Lower lobe of right lung (tissue), 2 donors: ENCODE measurements around the gene SPATA18. TPM values are rescaled to one million over a fixed set of nuclear protein-coding genes. Genes with fewer than 3 reads are reported as not detected.

Experiments used
- ATAC-seq, 2 donors: fragments of 200-7000 bp; cut with Tn5 transposase; one replicate each; pipeline ENCODE4 v1.9.1; 2020 to 2022; ENCODE audit warnings: mild to moderate bottlenecking in 2 of 2, moderate library complexity in 2 of 2
- DNase-seq: peaks from one replicate; pipeline ENCODE4 v3.0.0-alpha.2; 2020
- H3K27ac ChIP-seq: fragments of 200-600 bp; one replicate; pipeline ENCODE4 v1.8.0; 2022
- H3K27me3 ChIP-seq: fragments of 200-600 bp; one replicate; pipeline ENCODE4 v1.8.0; 2022; ENCODE audit warnings: low read depth
- H3K36me3 ChIP-seq: fragments of 200-600 bp; one replicate; pipeline ENCODE4 v1.8.0; 2022; ENCODE audit warnings: mild to moderate bottlenecking
- H3K4me1 ChIP-seq: fragments of 200-600 bp; one replicate; pipeline ENCODE4 v1.8.0; 2022
- H3K4me3 ChIP-seq: fragments of 200-600 bp; one replicate; pipeline ENCODE4 v1.8.0; 2022; ENCODE audit warnings: mild to moderate bottlenecking
- H3K9me3 ChIP-seq: fragments of 200-600 bp; one replicate; pipeline ENCODE4 v1.8.0; 2022
- CTCF ChIP-seq: fragments of 200-600 bp; IDR thresholded peaks from one replicate; pipeline ENCODE4 v1.8.0; 2022; ENCODE audit warnings: antibody characterized with exemption, mild to moderate bottlenecking
- intact Hi-C: fragments of 100-400 bp; cut with DNase I; formaldehyde crosslinking; loops from one replicate; pipeline ENCODE4 v1.11.0; 2022
- total RNA-seq: library from RNA; stranded (reverse); fragmentation: NEBNext Ultra II Directional; extraction: Animal tissue kit (Norgen Biotek cat#: 25700); gene quantifications from one replicate; pipeline ENCODE4 v1.2.1, GENCODE V29; 2021
- donor health status: DM: no; HTN: yes; CAD: no; lungs with severe emphysema.

The SPATA18 gene
- total RNA-seq, 1 donor from 2014 or later = 24.7 TPM

- Histone ChIP-seq H3K36me3 (peaks cover 21% of the 10 kb centered on the region), H3K27me3 (no peaks in the 10 kb centered on the region), H3K9me3 (no peaks in the 10 kb centered on the region), H3K27ac (no peak within 1 kb of the TSS), H3K4me3 (no peak within 1 kb of the TSS), H3K4me1 (no peaks in the 10 kb centered on the region)
- no peak for TF ChIP-seq CTCF
- ATAC-seq (no peak), DNase-seq (no peak)
- intact Hi-C loops = no loop called here
Observed at GRCh38 chr4:52019936-52020657, 31.0 kb upstream of the SPATA18 start, which contains the start of gene LRRC66. Gene LRRC66 (minus strand): TSS chr4:52020363. CDS start chr4:52017613, 2,750 bp downstream.

- DNase-seq (no peak), ATAC-seq (no peak)
- no peak overlapping the region for H3K27ac ChIP-seq
- H3K27me3 ChIP-seq = no peaks in the 10 kb centered on the region
- no peaks in the 10 kb centered on the region for H3K4me1 ChIP-seq
- intact Hi-C loops = loop anchor here (5.0 kb wide), 1 partner anchor 192 kb away; no protein-coding TSS in a partner anchor
- no peaks in the 10 kb centered on the region for H3K9me3 ChIP-seq
- no peak overlapping the region for H3K4me3 ChIP-seq
- H3K36me3 ChIP-seq = peaks cover 26% of the 10 kb centered on the region
- no peak for TF ChIP-seq CTCF
Observed at GRCh38 chr4:52028970-52029369, 22.1 kb upstream of the SPATA18 start.

DNA sequence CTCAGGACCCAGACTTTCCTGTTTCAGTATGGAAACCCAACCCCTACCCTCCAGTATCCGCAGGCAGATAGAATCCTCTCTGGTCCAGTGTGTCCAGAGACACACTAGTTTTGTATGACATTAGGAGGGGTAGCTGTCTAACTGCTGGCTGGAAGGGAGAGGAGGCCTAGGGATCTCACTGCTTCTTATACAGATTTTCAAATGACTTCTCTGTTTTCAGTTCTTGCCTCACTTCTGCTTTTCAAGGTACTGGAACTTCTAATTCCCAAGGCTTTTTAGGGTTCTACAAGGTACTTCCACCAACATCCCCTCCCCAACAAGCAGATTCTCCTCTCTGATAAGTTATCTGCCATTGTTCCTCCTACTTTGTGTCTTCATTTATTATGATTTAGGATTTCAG, 19.1 kb upstream of the SPATA18 start:
- intact Hi-C loops = no loop called here
- Histone ChIP-seq H3K9me3 (no peaks in the 10 kb centered on the region), H3K4me3 (no peak overlapping the region), H3K27ac (no peak overlapping the region), H3K27me3 (no peaks in the 10 kb centered on the region), H3K36me3 (peaks cover 22% of the 10 kb centered on the region), H3K4me1 (no peaks in the 10 kb centered on the region)
- ATAC-seq = no peak
- TF ChIP-seq CTCF = no peak
- no peak for DNase-seq

- Histone ChIP-seq H3K9me3 (no peaks in the 10 kb centered on the region), H3K4me3 (no peak overlapping the region), H3K4me1 (peaks cover 4% of the 10 kb centered on the region), H3K27me3 (no peaks in the 10 kb centered on the region), H3K36me3 (peaks cover 4% of the 10 kb centered on the region), H3K27ac (no peak overlapping the region)
- intact Hi-C loops = no loop called here
- ATAC-seq (no peak), DNase-seq (no peak)
- no peak for TF ChIP-seq CTCF
Observed at GRCh38 chr4:52035190-52035589, 15.9 kb upstream of the SPATA18 start.

GRCh38 chr4:52036886-52037530, 14.1 kb upstream of the SPATA18 start:
- no peak for TF ChIP-seq CTCF
- DNase-seq (no peak), ATAC-seq (no peak)
- Histone ChIP-seq H3K4me3 (peak overlapping the region; percentile 70), H3K36me3 (peaks cover 4% of the 10 kb centered on the region), H3K27ac (no peak overlapping the region), H3K4me1 (peaks cover 4% of the 10 kb centered on the region), H3K9me3 (no peaks in the 10 kb centered on the region), H3K27me3 (no peaks in the 10 kb centered on the region)
- intact Hi-C loops = no loop called here
